Measurements from ENCODE around the gene UGT1A7. TPM values are rescaled to one million over a fixed set of nuclear protein-coding genes. Genes with fewer than 3 reads are reported as not detected.

UGT1A7 gene
- total RNA-seq, 1 donor from 2014 or later, result 4.9 TPM

DNA sequence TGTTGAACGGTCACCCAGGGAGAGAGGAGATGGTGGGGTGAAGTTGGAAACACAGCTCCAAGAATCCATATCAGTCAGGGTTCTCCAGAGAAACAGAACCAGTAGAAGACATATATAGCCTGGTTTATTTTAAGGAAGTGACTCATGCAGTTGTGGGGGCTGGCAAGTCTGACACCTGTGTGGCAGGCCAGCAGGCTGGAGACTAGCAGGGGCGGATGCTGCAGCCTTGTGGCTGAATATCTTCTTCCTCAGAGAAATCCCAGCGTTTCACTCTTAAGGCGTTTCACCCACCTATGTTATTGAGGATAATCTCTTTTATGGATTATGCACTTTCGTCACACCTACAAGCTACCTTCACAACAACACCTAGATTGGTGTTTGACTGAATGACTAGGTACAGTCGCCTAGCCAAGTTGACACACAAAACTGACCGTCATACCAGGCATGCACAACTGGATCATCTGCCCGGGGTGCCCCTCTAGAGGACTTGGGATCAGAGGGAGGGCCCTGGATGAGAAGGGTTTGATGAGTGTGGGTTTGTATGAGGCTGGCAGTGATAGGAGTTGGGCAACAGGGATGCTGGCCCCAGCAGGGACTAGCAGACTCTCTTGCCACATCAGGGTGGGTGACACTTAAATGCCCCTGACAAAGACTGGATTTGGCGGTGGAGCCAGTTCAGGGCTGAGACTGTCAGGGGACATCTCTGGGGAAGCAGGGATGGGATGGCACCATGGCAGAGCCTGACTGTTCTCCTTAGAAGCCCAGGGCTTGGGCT lies 119.8 kb downstream of the UGT1A7 start:
- TF ChIP-seq POLR2AphosphoS5 (IDR thresholded peaks at IDR 0.05; ENCODE audit: insufficient read depth in 1 of 2, low read depth in 1 of 2) (no peak), POLR2A (IDR thresholded peaks at IDR 0.05) (no peak)
- TF ChIP-seq, protein P1, sequence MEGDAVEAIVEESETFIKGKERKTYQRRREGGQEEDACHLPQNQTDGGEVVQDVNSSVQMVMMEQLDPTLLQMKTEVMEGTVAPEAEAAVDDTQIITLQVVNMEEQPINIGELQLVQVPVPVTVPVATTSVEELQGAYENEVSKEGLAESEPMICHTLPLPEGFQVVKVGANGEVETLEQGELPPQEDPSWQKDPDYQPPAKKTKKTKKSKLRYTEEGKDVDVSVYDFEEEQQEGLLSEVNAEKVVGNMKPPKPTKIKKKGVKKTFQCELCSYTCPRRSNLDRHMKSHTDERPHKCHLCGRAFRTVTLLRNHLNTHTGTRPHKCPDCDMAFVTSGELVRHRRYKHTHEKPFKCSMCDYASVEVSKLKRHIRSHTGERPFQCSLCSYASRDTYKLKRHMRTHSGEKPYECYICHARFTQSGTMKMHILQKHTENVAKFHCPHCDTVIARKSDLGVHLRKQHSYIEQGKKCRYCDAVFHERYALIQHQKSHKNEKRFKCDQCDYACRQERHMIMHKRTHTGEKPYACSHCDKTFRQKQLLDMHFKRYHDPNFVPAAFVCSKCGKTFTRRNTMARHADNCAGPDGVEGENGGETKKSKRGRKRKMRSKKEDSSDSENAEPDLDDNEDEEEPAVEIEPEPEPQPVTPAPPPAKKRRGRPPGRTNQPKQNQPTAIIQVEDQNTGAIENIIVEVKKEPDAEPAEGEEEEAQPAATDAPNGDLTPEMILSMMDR (IDR thresholded peaks at IDR 0.05), result no peak
- Histone ChIP-seq H3K4me1 (no peaks in the 10 kb centered on the region), H3K27me3 (no peaks in the 10 kb centered on the region), H3K27ac (no peak overlapping the region), H3K9me3 (no peaks in the 10 kb centered on the region), H3K4me3 (no peak overlapping the region), H3K36me3 (no peaks in the 10 kb centered on the region)
- DNase-seq (ENCODE audit: extremely low spot score in 2 of 2), result peak in 1 of 2 donors; percentile 79
- intact Hi-C loops (cut with DNase I), result no loop called here

DNA sequence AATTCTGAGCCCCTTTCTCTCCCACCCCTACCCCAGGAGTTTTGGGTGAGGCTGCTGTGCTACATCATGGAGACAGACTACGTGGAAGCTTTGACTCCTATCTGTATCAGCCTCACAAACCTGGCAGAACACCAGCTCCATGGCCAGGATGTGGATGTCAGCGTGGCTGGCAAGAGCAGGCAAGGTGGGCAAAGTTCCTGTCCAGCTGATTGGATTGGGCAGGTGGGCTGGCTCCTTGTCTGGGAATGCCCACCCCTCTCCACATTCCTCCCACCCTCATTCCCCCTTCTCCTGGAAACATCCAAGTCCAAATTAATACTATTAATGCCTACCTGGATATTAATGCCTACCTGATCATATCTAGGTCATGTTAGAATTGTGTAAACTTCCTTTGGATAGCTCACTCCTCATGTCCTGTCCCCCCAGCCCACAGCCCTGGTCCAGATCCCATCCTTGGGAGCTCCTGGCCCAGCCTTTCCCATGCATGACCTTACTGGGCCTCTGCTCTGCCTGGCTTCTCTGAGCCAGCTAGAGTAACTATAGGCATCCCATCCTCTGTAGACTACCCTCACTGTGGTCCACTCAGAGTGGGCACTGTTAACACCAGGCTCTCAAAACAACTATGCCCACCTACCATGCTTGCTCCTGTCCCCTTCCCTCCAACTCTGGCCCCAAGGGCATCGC lies 120.6 kb downstream of the UGT1A7 start:
- Histone ChIP-seq H3K4me1 (no peaks in the 10 kb centered on the region), H3K27ac (no peak overlapping the region), H3K36me3 (no peaks in the 10 kb centered on the region), H3K27me3 (no peaks in the 10 kb centered on the region), H3K9me3 (no peaks in the 10 kb centered on the region), H3K4me3 (no peak overlapping the region)
- no peak for DNase-seq (ENCODE audit: extremely low spot score in 2 of 2)
- intact Hi-C loops (cut with DNase I), result no loop called here
- TF ChIP-seq POLR2A (IDR thresholded peaks at IDR 0.05) (no peak), POLR2AphosphoS5 (IDR thresholded peaks at IDR 0.05; ENCODE audit: insufficient read depth in 1 of 2, low read depth in 1 of 2) (no peak)
- TF ChIP-seq, protein P1 (IDR thresholded peaks at IDR 0.05), result no peak

DNA sequence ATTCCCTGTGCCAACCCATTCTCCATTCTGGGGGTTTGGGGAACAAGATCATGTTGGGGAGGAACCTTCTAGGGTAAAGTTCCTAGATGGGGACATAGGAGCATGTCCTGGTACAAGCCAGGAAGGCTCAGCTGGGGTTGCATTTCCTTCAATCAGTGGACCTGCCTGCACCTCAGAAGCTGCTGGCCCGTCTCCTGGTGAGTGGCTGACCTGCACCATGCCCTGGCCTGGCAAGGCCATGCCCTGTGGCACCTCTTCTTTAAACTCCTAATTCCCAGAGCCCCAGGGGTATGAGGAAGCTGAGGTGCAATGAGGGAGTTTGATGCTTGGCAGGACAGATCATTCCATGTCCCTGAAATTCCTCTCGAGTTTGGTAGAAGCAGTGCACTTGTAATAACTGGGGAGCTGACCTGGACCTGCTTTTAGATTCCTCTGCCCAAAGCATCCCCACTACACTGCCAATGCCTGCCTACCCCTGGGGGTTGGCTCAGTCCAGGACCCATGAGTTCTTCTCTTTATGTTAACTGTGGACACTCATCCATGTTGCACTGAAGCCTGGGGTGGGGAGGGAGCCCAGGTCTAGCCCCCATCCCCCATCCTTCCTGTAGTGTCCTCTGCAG lies 121.7 kb downstream of the UGT1A7 start:
- Histone ChIP-seq H3K36me3 (no peaks in the 10 kb centered on the region), H3K27me3 (no peaks in the 10 kb centered on the region), H3K4me3 (no peak overlapping the region), H3K9me3 (no peaks in the 10 kb centered on the region), H3K27ac (no peak overlapping the region), H3K4me1 (no peaks in the 10 kb centered on the region)
- intact Hi-C loops (cut with DNase I), result no loop called here
- TF ChIP-seq, protein P1 (IDR thresholded peaks at IDR 0.05), result no peak
- TF ChIP-seq POLR2AphosphoS5 (IDR thresholded peaks at IDR 0.05; ENCODE audit: insufficient read depth in 1 of 2, low read depth in 1 of 2) (no peak), POLR2A (IDR thresholded peaks at IDR 0.05) (no peak)
- DNase-seq (ENCODE audit: extremely low spot score in 2 of 2), result no peak

DNA sequence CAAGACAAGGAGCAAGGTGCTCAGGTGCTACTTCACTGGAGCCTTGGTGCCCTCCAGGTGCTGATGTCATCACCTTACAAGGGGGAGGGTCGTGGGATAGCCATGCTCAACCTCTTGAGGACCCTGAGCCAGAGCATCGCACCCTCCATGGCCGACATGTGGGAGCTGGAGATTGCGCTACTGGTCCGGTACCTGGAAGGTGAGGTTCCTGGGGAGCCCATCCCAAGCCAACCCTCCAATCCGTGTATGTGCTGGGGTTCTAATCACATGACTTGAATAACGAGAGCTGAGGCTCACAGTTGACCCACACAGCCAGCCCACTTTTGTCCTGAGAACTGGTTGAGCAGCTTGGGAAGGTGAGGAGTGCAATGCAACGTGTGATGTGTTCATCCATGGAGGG lies 122.3 kb downstream of the UGT1A7 start:
- H3K4me1 ChIP-seq, result no peaks in the 10 kb centered on the region
- no peaks in the 10 kb centered on the region for H3K27me3 ChIP-seq
- no peaks in the 10 kb centered on the region for H3K9me3 ChIP-seq
- H3K27ac ChIP-seq, result no peak overlapping the region
- no peaks in the 10 kb centered on the region for H3K36me3 ChIP-seq
- intact Hi-C loops (cut with DNase I), result no loop called here
- H3K4me3 ChIP-seq, result no peak overlapping the region
- DNase-seq (ENCODE audit: extremely low spot score in 2 of 2), result peak in 1 of 2 donors; percentile 77
- TF ChIP-seq POLR2AphosphoS5 (IDR thresholded peaks at IDR 0.05; ENCODE audit: insufficient read depth in 1 of 2, low read depth in 1 of 2) (no peak), POLR2A (IDR thresholded peaks at IDR 0.05) (no peak)
- TF ChIP-seq, protein P1 (IDR thresholded peaks at IDR 0.05), result no peak
